H1 (cell line): ENCODE results near the gene CFHR3. TPM values are rescaled to one million over a fixed set of nuclear protein-coding genes. Genes with fewer than 3 reads are reported as not detected.

Experiments used
- CTCF ChIA-PET: fragments of 300-600 bp; sonication (Branson Sonifier 250); formaldehyde crosslinking; loops from one replicate; lab custom pipeline; 2021; ENCODE audit not compliant: partially characterized antibody; lab: Charles Lee
- POLR2A ChIA-PET: fragments of 300-600 bp; sonication (Branson Sonifier 250); formaldehyde crosslinking; loops from one replicate; lab custom pipeline; 2021; ENCODE audit warnings: inconsistent platforms; ENCODE audit not compliant: partially characterized antibody; lab: Charles Lee
- DNase-seq, 2 experiments: peaks; one replicate each; pipeline versions ENCODE4 v3.0.0 to v3.0.0-alpha.2; 2010 to 2022; ENCODE audit warnings: low spot score in 2 of 2, low read depth in 1 of 2, mixed read lengths in 1 of 2
- FAIRE-seq: peaks from 2 replicates; lab custom pipeline; 2011; peaks lifted over from hg19 to GRCh38; lab: Jason Lieb, UNC
- H2AFZ ChIP-seq: 2 replicates; pipeline ENCODE4 v1.8.1; 2012; ENCODE audit warnings: low read length, inconsistent platforms
- H2AK5ac ChIP-seq: 2 replicates; pipeline ENCODE4 v1.6.1; 2013; ENCODE audit warnings: low read depth, low read length
- H2BK120ac ChIP-seq: replicated peaks from 2 replicates; pipeline ENCODE3; 2013; ENCODE audit warnings: low read depth, low read length, inconsistent platforms
- H2BK12ac ChIP-seq: 2 replicates; pipeline ENCODE4 v1.6.1; 2013; ENCODE audit warnings: low read depth, low read length
- H2BK15ac ChIP-seq: 2 replicates; pipeline ENCODE4 v1.6.1; 2013; ENCODE audit warnings: low read length
- H2BK20ac ChIP-seq: 2 replicates; pipeline ENCODE4 v1.6.1; 2013; ENCODE audit warnings: low read length
- H2BK5ac ChIP-seq: 2 replicates; pipeline ENCODE4 v1.6.1; 2013; ENCODE audit warnings: low read depth, low read length
- H3K14ac ChIP-seq: 2 replicates; pipeline ENCODE4 v1.6.1; 2013; ENCODE audit warnings: inconsistent platforms; ENCODE audit not compliant: insufficient read length
- H3K18ac ChIP-seq: 2 replicates; pipeline ENCODE4 v1.6.1; 2013; ENCODE audit warnings: low read length; ENCODE audit errors: extremely low read depth
- H3K23ac ChIP-seq: 2 replicates; pipeline ENCODE4 v1.6.1; 2013; ENCODE audit warnings: inconsistent platforms; ENCODE audit not compliant: insufficient read length
- H3K23me2 ChIP-seq: 2 replicates; pipeline ENCODE4 v1.6.1; 2013; ENCODE audit warnings: low read depth, low read length
- H3K27ac ChIP-seq: 2 replicates; pipeline ENCODE4 v1.6.1; 2011; ENCODE audit warnings: low read depth, low read length, inconsistent platforms
- H3K27me3 ChIP-seq, 4 experiments: replicated peaks in 1 of 4; 1 replicate in 1 of 4; 2 replicates in 3 of 4; pipeline versions ENCODE4 v1.6.1 to v1.8.1; 2011 to 2013; ENCODE audit warnings: low read length in 3 of 4, mild to moderate bottlenecking in 3 of 4, inconsistent platforms in 2 of 4, mixed read lengths in 2 of 4, moderate library complexity in 1 of 4; ENCODE audit not compliant: control insufficient read depth in 3 of 4, insufficient read depth in 3 of 4; ENCODE audit errors: extremely low read depth in 1 of 4
- H3K36me3 ChIP-seq, 4 experiments: 2 replicates each; pipeline versions ENCODE4 v1.6.1 to v1.8.1; 2011 to 2013; ENCODE audit warnings: mild to moderate bottlenecking in 4 of 4, low read length in 3 of 4, moderate library complexity in 2 of 4, control low read depth in 1 of 4, inconsistent platforms in 1 of 4; ENCODE audit not compliant: insufficient read depth in 4 of 4, control insufficient read depth in 2 of 4
- H3K4ac ChIP-seq: replicated peaks from 2 replicates; pipeline ENCODE3; 2013; ENCODE audit warnings: low read length, low read depth, mixed read lengths, inconsistent platforms; ENCODE audit not compliant: insufficient read length
- H3K4me1 ChIP-seq, 4 experiments: replicated peaks in 1 of 4; 1 replicate in 1 of 4; 2 replicates in 3 of 4; pipeline versions ENCODE4 v1.6.1 to v1.8.1; 2011 to 2013; ENCODE audit warnings: low read length in 3 of 4, inconsistent platforms in 2 of 4, mixed read lengths in 1 of 4; ENCODE audit not compliant: insufficient read depth in 4 of 4, control insufficient read depth in 3 of 4
- H3K4me2 ChIP-seq, 2 experiments: 2 replicates each; pipeline versions ENCODE4 v1.6.1 to v1.8.1; 2011 to 2013; ENCODE audit warnings: low read depth in 2 of 2, low read length in 2 of 2, control low read depth in 1 of 2, inconsistent platforms in 1 of 2, mild to moderate bottlenecking in 1 of 2; ENCODE audit not compliant: insufficient read depth in 1 of 2
- H3K4me3 ChIP-seq, 4 experiments: fragments of 200-600, 300-600 bp in 1 of 4; sonication (generic), shearing (Covaris generic), sonication (Bioruptor Twin) in 1 of 4; 2 replicates each; pipeline versions ENCODE4 v1.5.1 to v1.8.1; 2011 to 2016; ENCODE audit warnings: low read length in 4 of 4, low read depth in 3 of 4, control low read depth in 2 of 4, inconsistent platforms in 2 of 4, mild to moderate bottlenecking in 2 of 4, mixed read lengths in 1 of 4, moderate library complexity in 1 of 4; ENCODE audit not compliant: insufficient read depth in 2 of 4; ENCODE audit errors: extremely low read depth in 1 of 4
- H3K56ac ChIP-seq: replicated peaks from 2 replicates; pipeline ENCODE3; 2013; ENCODE audit warnings: low read depth, mild to moderate bottlenecking, mixed read lengths, low read length, inconsistent platforms; ENCODE audit not compliant: insufficient read length
- H3K79me1 ChIP-seq: 2 replicates; pipeline ENCODE4 v1.6.1; 2013; ENCODE audit warnings: low read depth, low read length, control low read depth
- H3K79me2 ChIP-seq, 2 experiments: 2 replicates each; pipeline versions ENCODE4 v1.6.1 to v1.8.1; 2012 to 2013; ENCODE audit warnings: low read length in 2 of 2, mild to moderate bottlenecking in 2 of 2, inconsistent platforms in 1 of 2; ENCODE audit not compliant: insufficient read depth in 2 of 2, control insufficient read depth in 1 of 2
- H3K9ac ChIP-seq, 4 experiments: replicated peaks in 1 of 4; 1 replicate in 1 of 4; 2 replicates in 3 of 4; pipeline versions ENCODE4 v1.6.1 to v1.8.1; 2011 to 2013; ENCODE audit warnings: low read depth in 3 of 4, low read length in 3 of 4, control low read depth in 2 of 4, mild to moderate bottlenecking in 2 of 4, moderate library complexity in 2 of 4, inconsistent platforms in 1 of 4; ENCODE audit errors: extremely low read depth in 1 of 4
- H3K9me3 ChIP-seq, 2 experiments: 2 replicates each; pipeline versions ENCODE4 v1.6.1 to v1.8.1; 2012 to 2013; ENCODE audit warnings: mild to moderate bottlenecking in 2 of 2, moderate library complexity in 2 of 2, control low read depth in 1 of 2, inconsistent platforms in 1 of 2, low read depth in 1 of 2, low read length in 1 of 2, mixed read lengths in 1 of 2; ENCODE audit not compliant: insufficient read depth in 2 of 2
- H4K20me1 ChIP-seq, 2 experiments: replicated peaks in 1 of 2; 2 replicates each; pipeline versions ENCODE3 to v1.8.1; 2011 to 2013; ENCODE audit warnings: inconsistent platforms in 2 of 2, low read length in 2 of 2, mild to moderate bottlenecking in 1 of 2; ENCODE audit not compliant: insufficient read depth in 2 of 2, control insufficient read depth in 1 of 2
- H4K5ac ChIP-seq: 2 replicates; pipeline ENCODE4 v1.6.1; 2013; ENCODE audit warnings: low read length, low read depth, mixed read lengths, inconsistent platforms; ENCODE audit not compliant: insufficient read length
- H4K8ac ChIP-seq: 2 replicates; pipeline ENCODE4 v1.8.0; 2013; ENCODE audit warnings: mild to moderate bottlenecking, moderate library complexity, low read length, inconsistent platforms; ENCODE audit not compliant: insufficient read depth; ENCODE audit errors: extremely low read depth
- H4K91ac ChIP-seq: replicated peaks from 2 replicates; pipeline ENCODE3; 2013; ENCODE audit warnings: low read length, mixed read lengths, inconsistent platforms; ENCODE audit not compliant: insufficient read length
- CBX5 ChIP-seq: fragments of 300-800, 300-1000 bp; sonication (generic); IDR thresholded peaks from 2 replicates; pipeline ENCODE4 v1.7.1; 2016; ENCODE audit warnings: antibody characterized with exemption, low read length, low read depth
- GABPA ChIP-seq: IDR thresholded peaks from 2 replicates; pipeline ENCODE4 v1.6.1; 2011; ENCODE audit warnings: mild to moderate bottlenecking, low read length, moderate library complexity, borderline replicate concordance; ENCODE audit not compliant: insufficient read depth
- HDAC2 ChIP-seq, 2 experiments: fragments of 300-600 bp in 1 of 2; sonication (generic) in 1 of 2; IDR thresholded peaks; 2 replicates each; pipeline ENCODE4 v1.6.1; 2011 to 2012; ENCODE audit warnings: low read depth in 2 of 2, low read length in 2 of 2, mild to moderate bottlenecking in 2 of 2, moderate library complexity in 2 of 2, borderline replicate concordance in 1 of 2, inconsistent platforms in 1 of 2
- HDAC6 ChIP-seq: IDR thresholded peaks from one replicate; pipeline ENCODE4 v1.7.1; 2012; ENCODE audit warnings: low read depth, mild to moderate bottlenecking, inconsistent platforms, low read length, moderate library complexity
- KDM5A ChIP-seq: fragments of 200-600 bp; IDR thresholded peaks from 2 replicates; pipeline ENCODE4 v1.7.1; 2012; ENCODE audit warnings: mild to moderate bottlenecking, low read length, inconsistent platforms, mixed read lengths
- MAFK ChIP-seq: IDR thresholded peaks from 2 replicates; pipeline ENCODE4 v1.6.1; 2012; ENCODE audit warnings: low read depth, mild to moderate bottlenecking, improper control_type of control experiment, low read length
- NANOG ChIP-seq: IDR thresholded peaks from 2 replicates; pipeline ENCODE4 v1.6.1; 2011; ENCODE audit warnings: low read length, low read depth, mild to moderate bottlenecking, inconsistent platforms; ENCODE audit not compliant: insufficient read depth, poor library complexity, severe bottlenecking
- RBBP5 ChIP-seq: IDR thresholded peaks from 2 replicates; pipeline ENCODE4 v1.7.1; 2012; ENCODE audit warnings: low read depth, mild to moderate bottlenecking, inconsistent platforms, low read length, moderate library complexity, borderline replicate concordance
- SP2 ChIP-seq: IDR thresholded peaks from 2 replicates; pipeline ENCODE4 v1.6.1; 2012; ENCODE audit warnings: mild to moderate bottlenecking, low read length, inconsistent platforms
- TCF12 ChIP-seq: IDR thresholded peaks from 2 replicates; pipeline ENCODE4 v1.6.1; 2011; ENCODE audit warnings: low read depth, mild to moderate bottlenecking, low read length
- WGBS, 2 experiments: shearing (Covaris generic) in 1 of 2; methylation state at CpG; one replicate each; pipeline versions ENCODE4 v1.1.6 to v1.1.7; 2013 to 2015; ENCODE audit warnings: low lambda C conversion rate in 2 of 2, mixed read lengths in 2 of 2, inconsistent platforms in 1 of 2, low coverage in 1 of 2, missing lambda C conversion rate in 1 of 2; ENCODE audit not compliant: insufficient replicate concordance in 2 of 2, insufficient coverage in 1 of 2, insufficient read length in 1 of 2; ENCODE audit errors: extremely low coverage in 1 of 2, missing lambda C conversion rate in 1 of 2; 5-methylcytosine and 5-hydroxymethylcytosine counted together
- polyA plus RNA-seq, 7 experiments: library from polyadenylated mRNA; depleted of rRNA in 3 of 7; stranded (reverse) in 5 of 7; unstranded in 2 of 7; fragments of >200 nt in 5 of 7; fragments of 200-250 nt in 2 of 7; gene quantifications; 1 replicate in 5 of 7; 2 replicates in 1 of 7; 4 replicates in 1 of 7; pipeline versions ENCODE4 v1.2.1 to v1.2.3, GENCODE V29; 2011 to 2013; ENCODE audit warnings: missing spikeins in 2 of 7, mixed read lengths in 2 of 7
- total RNA-seq: library from RNA; stranded (reverse); fragmentation: NEBNext Ultra II Directional; extraction: Animal tissue kit (Norgen Biotek cat#: 25700); gene quantifications from 2 replicates; pipeline ENCODE4 v1.2.1, GENCODE V29; 2021

CFHR3 gene
- total and polyA plus RNA-seq, 2 of the 8 experiments (the other 6 are each of a cell fraction or from before 2014, with no cell fraction given), result 0.20 to 0.52 TPM

- FAIRE-seq, result no peak
- TF ChIP-seq HDAC2 (IDR thresholded peaks at IDR 0.05; ENCODE audit: borderline replicate concordance in 1 of 2, low read depth in 2 of 2, low read length in 2 of 2), result no peak
- TF ChIP-seq GABPA, result no peak
- no peak for TF ChIP-seq MAFK
- TF ChIP-seq CBX5, result no peak
- TF ChIP-seq KDM5A, result no peak
- TF ChIP-seq NANOG, result no peak
- TF ChIP-seq RBBP5, result no peak
- TF ChIP-seq TCF12, result no peak
- no peak for TF ChIP-seq SP2
- no peak for TF ChIP-seq HDAC6
Observed at GRCh38 chr1:196808529-196809235, 34.0 kb downstream of the CFHR3 start.

More at GRCh38 chr1:196808529-196809235, 34.0 kb downstream of the CFHR3 start:
- H3K56ac ChIP-seq, result no peak overlapping the region
- no peak overlapping the region for H3K4me3 ChIP-seq
- no peaks in the 10 kb centered on the region for H4K20me1 ChIP-seq
- no peak overlapping the region for H2BK12ac ChIP-seq
- no peak overlapping the region for H2AK5ac ChIP-seq
- H3K23me2 ChIP-seq, result no peaks in the 10 kb centered on the region
- H3K18ac ChIP-seq, result no peak overlapping the region
- no peak overlapping the region for H3K14ac ChIP-seq
- H2AFZ ChIP-seq, result no peak overlapping the region
- no peaks in the 10 kb centered on the region for H3K79me1 ChIP-seq
- no peaks in the 10 kb centered on the region for H3K79me2 ChIP-seq
- H3K9ac ChIP-seq, result no peak overlapping the region
- H3K27ac ChIP-seq, result no peak overlapping the region
- H2BK15ac ChIP-seq, result no peak overlapping the region
- 94% methylated on average over 13 of the region's 22 CpGs; no CpG with 5 or more reads in 1 of the 2 experiments for WGBS, 2 experiments
- CTCF ChIA-PET, result no interaction called here
- no peak for DNase-seq
- H2BK5ac ChIP-seq, result no peak overlapping the region
- no peak overlapping the region for H4K5ac ChIP-seq
- H3K23ac ChIP-seq, result no peak overlapping the region
- no peaks in the 10 kb centered on the region; a peak in 1 of 4 replicates for H3K9me3 ChIP-seq
- no peak overlapping the region for H3K4me2 ChIP-seq
- H4K8ac ChIP-seq, result no peak overlapping the region
- H3K4me1 ChIP-seq, result no peaks in the 10 kb centered on the region
- H3K27me3 ChIP-seq, result no peaks in the 10 kb centered on the region
- no peak overlapping the region for H2BK20ac ChIP-seq
- H4K91ac ChIP-seq, result no peak overlapping the region
- no peaks in the 10 kb centered on the region for H3K36me3 ChIP-seq
- H2BK120ac ChIP-seq, result no peak overlapping the region
- H3K4ac ChIP-seq, result no peak overlapping the region
- POLR2A ChIA-PET, result no interaction called here
